ENCODE measurements around the gene CDKN2D.

DNA sequence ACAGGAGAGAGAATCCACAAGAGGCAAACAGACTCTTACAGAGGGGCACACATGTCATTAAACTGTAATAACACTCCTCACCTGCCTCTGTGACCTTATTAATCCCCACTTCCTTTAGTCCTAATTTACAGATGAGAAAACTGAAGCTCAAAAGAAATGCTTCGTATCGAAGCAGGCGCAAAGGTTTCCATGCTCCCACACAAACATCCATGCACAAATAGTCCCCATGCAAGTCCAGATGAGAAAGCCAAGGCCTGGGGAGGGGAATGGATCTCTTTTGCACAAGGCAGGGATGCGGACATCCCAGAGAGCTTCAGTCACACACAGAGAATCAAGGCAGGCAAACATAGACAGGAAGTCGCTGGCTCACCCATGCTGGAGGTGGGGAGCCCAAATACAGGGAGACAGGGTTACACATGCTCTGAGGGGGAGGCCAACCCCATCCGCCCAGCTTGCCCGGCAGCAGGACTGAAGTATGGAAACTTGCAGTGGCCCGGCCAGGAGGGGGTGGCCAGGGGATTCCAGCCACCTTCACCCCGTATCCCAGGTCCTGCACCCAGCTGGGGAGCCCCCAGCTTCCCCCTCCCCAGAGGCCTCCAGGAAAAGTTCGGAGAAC, 52.0 kb downstream of the CDKN2D start:
- TF ChIP-seq, protein P1, sequence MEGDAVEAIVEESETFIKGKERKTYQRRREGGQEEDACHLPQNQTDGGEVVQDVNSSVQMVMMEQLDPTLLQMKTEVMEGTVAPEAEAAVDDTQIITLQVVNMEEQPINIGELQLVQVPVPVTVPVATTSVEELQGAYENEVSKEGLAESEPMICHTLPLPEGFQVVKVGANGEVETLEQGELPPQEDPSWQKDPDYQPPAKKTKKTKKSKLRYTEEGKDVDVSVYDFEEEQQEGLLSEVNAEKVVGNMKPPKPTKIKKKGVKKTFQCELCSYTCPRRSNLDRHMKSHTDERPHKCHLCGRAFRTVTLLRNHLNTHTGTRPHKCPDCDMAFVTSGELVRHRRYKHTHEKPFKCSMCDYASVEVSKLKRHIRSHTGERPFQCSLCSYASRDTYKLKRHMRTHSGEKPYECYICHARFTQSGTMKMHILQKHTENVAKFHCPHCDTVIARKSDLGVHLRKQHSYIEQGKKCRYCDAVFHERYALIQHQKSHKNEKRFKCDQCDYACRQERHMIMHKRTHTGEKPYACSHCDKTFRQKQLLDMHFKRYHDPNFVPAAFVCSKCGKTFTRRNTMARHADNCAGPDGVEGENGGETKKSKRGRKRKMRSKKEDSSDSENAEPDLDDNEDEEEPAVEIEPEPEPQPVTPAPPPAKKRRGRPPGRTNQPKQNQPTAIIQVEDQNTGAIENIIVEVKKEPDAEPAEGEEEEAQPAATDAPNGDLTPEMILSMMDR (IDR thresholded peaks at IDR 0.05 in 2 of 3, conservative IDR thresholded peaks at IDR 0.05 in 1 of 3; ENCODE audit: borderline replicate concordance in 1 of 3, insufficient read depth in 1 of 3, low read depth in 2 of 3, low read length in 2 of 3) = no peak
- no peak for TF ChIP-seq POLR2A (IDR thresholded peaks at IDR 0.05; ENCODE audit: borderline replicate concordance, extremely low read depth, insufficient read depth, insufficient read length)
- TF ChIP-seq EZH2 (IDR thresholded peaks at IDR 0.05) = no peak

Data from HCT116 (cell line).